ENCODE data around the gene OXSM. TPM values are rescaled to one million over a fixed set of nuclear protein-coding genes. Genes with fewer than 3 reads are reported as not detected.

OXSM gene
- total RNA-seq, 2 experiments from 2014 or later, result 13.0 to 14.5 TPM

GRCh38 chr3:25836579-25836978, 46.7 kb downstream of the OXSM start:
- H3K36me3 Mint-ChIP-seq (ENCODE audit: low read depth), result peaks cover 1% of the 10 kb centered on the region
- H3K27me3 Mint-ChIP-seq (ENCODE audit: low read depth), result peaks cover 5% of the 10 kb centered on the region
- DNase-seq (no peak), ATAC-seq (no peak)
- peaks cover 5% of the 10 kb centered on the region for H3K4me1 Mint-ChIP-seq (ENCODE audit: low read depth)
- CTCF ChIA-PET, result no interaction called here
- POLR2A ChIA-PET, result no interaction called here
- no peak overlapping the region for H3K4me3 Mint-ChIP-seq
- H3K9me3 Mint-ChIP-seq (ENCODE audit: insufficient read depth), result no peaks in the 10 kb centered on the region
- H3K27ac Mint-ChIP-seq, result no peak overlapping the region

GRCh38 chr3:25837038-25837437, 47.1 kb downstream of the OXSM start:
- ATAC-seq (no peak), DNase-seq (no peak)
- Mint-ChIP-seq H3K27ac (no peak overlapping the region), H3K4me1 (ENCODE audit: low read depth) (peaks cover 5% of the 10 kb centered on the region), H3K36me3 (ENCODE audit: low read depth) (peaks cover 1% of the 10 kb centered on the region), H3K9me3 (ENCODE audit: insufficient read depth) (no peaks in the 10 kb centered on the region), H3K4me3 (no peak overlapping the region), H3K27me3 (ENCODE audit: low read depth) (peaks cover 4% of the 10 kb centered on the region)
- ChIA-PET CTCF (interaction anchor here (0.9 kb wide), 1 partner anchor 189 kb away, joined by 5 read pairs; no protein-coding TSS in a partner anchor), POLR2A (no interaction called here)

GRCh38 chr3:25840099-25840498, 50.2 kb downstream of the OXSM start:
- H3K9me3 Mint-ChIP-seq (ENCODE audit: insufficient read depth), result no peaks in the 10 kb centered on the region
- POLR2A ChIA-PET, result no interaction called here
- no peak overlapping the region for H3K27ac Mint-ChIP-seq
- CTCF ChIA-PET, result no interaction called here
- no peak for DNase-seq
- peaks cover 3% of the 10 kb centered on the region for H3K27me3 Mint-ChIP-seq (ENCODE audit: low read depth)
- no peak overlapping the region for H3K4me3 Mint-ChIP-seq
- peaks cover 1% of the 10 kb centered on the region for H3K36me3 Mint-ChIP-seq (ENCODE audit: low read depth)
- no peak for ATAC-seq
- peaks cover 5% of the 10 kb centered on the region for H3K4me1 Mint-ChIP-seq (ENCODE audit: low read depth)

GRCh38 chr3:25843332-25843731, 53.4 kb downstream of the OXSM start:
- H3K4me3 Mint-ChIP-seq, result no peak overlapping the region
- DNase-seq (no peak), ATAC-seq (no peak)
- CTCF ChIA-PET, result no interaction called here
- H3K4me1 Mint-ChIP-seq (ENCODE audit: low read depth), result no peaks in the 10 kb centered on the region
- POLR2A ChIA-PET, result no interaction called here
- peaks cover 6% of the 10 kb centered on the region for H3K27me3 Mint-ChIP-seq (ENCODE audit: low read depth)
- H3K36me3 Mint-ChIP-seq (ENCODE audit: low read depth), result no peaks in the 10 kb centered on the region
- no peaks in the 10 kb centered on the region for H3K9me3 Mint-ChIP-seq (ENCODE audit: insufficient read depth)
- no peak overlapping the region for H3K27ac Mint-ChIP-seq

Other genes starting within 250 kb of the OXSM start
- gene TOP2B, start 125.2 kb upstream of the OXSM start, total RNA-seq, result 100 to 1,000 TPM; 112 to 114 TPM
- gene NGLY1, start 6.6 kb upstream of the OXSM start, total RNA-seq, result 10 to 100 TPM; 64.3 to 65.6 TPM